SW480 (cell line): Measurements from ENCODE around the gene TSPOAP1.

Experiments used
- DNase-seq: peaks from one replicate; pipeline ENCODE4 v3.0.0-alpha.2; 2016; ENCODE audit warnings: low spot score

TSPOAP1 gene

GRCh38 chr17:58263773-58264172, 64.8 kb downstream of the TSPOAP1 start:
- no peak for DNase-seq

- no peak for DNase-seq
These were observed 66.4 kb downstream of the TSPOAP1 start for GRCh38 chr17:58262149-58262548.

- no peak for DNase-seq
These were observed 73.8 kb downstream of the TSPOAP1 start for GRCh38 chr17:58254803-58255202.

DNA sequence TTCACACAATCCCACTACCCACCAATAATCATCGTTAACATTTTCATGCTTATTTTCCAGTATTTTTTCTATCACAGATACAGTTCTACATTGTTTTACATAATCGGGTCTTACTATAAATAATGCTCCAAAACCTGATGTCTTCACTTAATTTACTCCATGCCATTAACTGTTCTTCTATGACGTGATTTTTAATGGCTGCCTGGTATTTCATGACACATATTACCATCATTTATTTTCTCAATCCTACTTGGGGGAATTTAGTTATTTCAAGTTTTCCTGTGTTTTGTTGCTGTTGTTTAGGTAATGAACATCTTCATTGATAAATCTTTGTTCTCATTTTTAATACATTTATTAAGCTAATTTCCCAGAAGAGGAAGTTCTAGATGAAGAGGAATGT, 75.5 kb downstream of the TSPOAP1 start:
- DNase-seq = no peak

GRCh38 chr17:58252141-58252540, 76.5 kb downstream of the TSPOAP1 start:
- DNase-seq = no peak
